OCI-LY3 (cell line): ENCODE data around the gene CHRM4.

ENCODE experiments used
- EZH2phosphoT487 ChIP-seq: fragments of 200-600 bp; shearing (Covaris generic); IDR thresholded peaks from 2 replicates; pipeline ENCODE4 v1.6.1; 2018; ENCODE audit warnings: antibody characterized with exemption, mixed run types, low read depth
- TF ChIP-seq, protein P1 (sequence below): fragments of 200-600, 300-600 bp; sonication (generic); IDR thresholded peaks from 2 replicates; pipeline ENCODE4 v1.5.1; 2014; ENCODE audit warnings: antibody characterized with exemption, low read length, low read depth

DNA sequence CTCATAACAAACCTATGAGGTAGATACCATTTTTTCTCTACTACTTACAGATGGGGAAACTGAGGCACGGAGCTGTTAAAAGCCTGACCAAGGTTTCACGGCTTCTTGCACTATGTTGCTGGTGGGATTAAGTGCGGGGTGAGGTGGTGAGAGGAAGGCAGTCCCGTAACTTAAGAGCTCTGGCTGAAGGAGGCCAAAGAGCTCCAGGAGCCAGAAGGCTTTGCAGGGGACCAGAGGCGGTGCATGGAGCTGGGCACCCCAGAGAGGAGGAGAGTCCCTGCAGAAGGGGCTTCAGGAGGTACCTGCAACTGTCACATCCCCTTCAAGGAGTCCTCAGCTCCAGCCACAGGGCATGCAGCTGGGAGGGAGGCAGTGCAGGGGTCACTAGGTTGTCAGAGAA is 4.1 kb downstream of the CHRM4 start:
- TF ChIP-seq, protein P1, sequence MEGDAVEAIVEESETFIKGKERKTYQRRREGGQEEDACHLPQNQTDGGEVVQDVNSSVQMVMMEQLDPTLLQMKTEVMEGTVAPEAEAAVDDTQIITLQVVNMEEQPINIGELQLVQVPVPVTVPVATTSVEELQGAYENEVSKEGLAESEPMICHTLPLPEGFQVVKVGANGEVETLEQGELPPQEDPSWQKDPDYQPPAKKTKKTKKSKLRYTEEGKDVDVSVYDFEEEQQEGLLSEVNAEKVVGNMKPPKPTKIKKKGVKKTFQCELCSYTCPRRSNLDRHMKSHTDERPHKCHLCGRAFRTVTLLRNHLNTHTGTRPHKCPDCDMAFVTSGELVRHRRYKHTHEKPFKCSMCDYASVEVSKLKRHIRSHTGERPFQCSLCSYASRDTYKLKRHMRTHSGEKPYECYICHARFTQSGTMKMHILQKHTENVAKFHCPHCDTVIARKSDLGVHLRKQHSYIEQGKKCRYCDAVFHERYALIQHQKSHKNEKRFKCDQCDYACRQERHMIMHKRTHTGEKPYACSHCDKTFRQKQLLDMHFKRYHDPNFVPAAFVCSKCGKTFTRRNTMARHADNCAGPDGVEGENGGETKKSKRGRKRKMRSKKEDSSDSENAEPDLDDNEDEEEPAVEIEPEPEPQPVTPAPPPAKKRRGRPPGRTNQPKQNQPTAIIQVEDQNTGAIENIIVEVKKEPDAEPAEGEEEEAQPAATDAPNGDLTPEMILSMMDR, result no peak
- no peak for TF ChIP-seq EZH2phosphoT487
